Duodenal mucosa (tissue), 2 donors: Measurements from ENCODE around the gene DELE1.
"Not testable (repeated sequence)": the region's sequence is repeated elsewhere in the genome, so short reads cannot be mapped to it uniquely, and the experiment has no call there.

Experiments used
- H3K27ac ChIP-seq: one replicate; pipeline ENCODE4 v1.7.0; 2013; ENCODE audit warnings: low read depth, low read length
- H3K27me3 ChIP-seq, 2 donors: one replicate each; pipeline ENCODE4 v1.7.0; 2013; ENCODE audit warnings: low read length in 2 of 2, control low read depth in 1 of 2; ENCODE audit not compliant: insufficient read depth in 2 of 2, control insufficient read depth in 1 of 2
- H3K36me3 ChIP-seq, 2 donors: one replicate each; pipeline ENCODE4 v1.7.0; 2013; ENCODE audit warnings: low read length in 2 of 2, control low read depth in 1 of 2; ENCODE audit not compliant: insufficient read depth in 2 of 2, control insufficient read depth in 1 of 2
- H3K4me1 ChIP-seq, 2 donors: one replicate each; pipeline ENCODE4 v1.7.0; 2013; ENCODE audit warnings: low read length in 2 of 2, control low read depth in 1 of 2; ENCODE audit not compliant: insufficient read depth in 2 of 2, control insufficient read depth in 1 of 2
- H3K4me3 ChIP-seq, 2 donors: one replicate each; pipeline ENCODE4 v1.7.0; 2013; ENCODE audit warnings: low read length in 2 of 2, low read depth in 1 of 2
- H3K9ac ChIP-seq, 2 donors: one replicate each; pipeline ENCODE4 v1.7.0; 2013; ENCODE audit warnings: low read length in 2 of 2, low read depth in 1 of 2
- H3K9me3 ChIP-seq, 2 donors: one replicate each; pipeline ENCODE4 v1.7.0; 2013; ENCODE audit warnings: low read length in 2 of 2, control low read depth in 1 of 2; ENCODE audit not compliant: control insufficient read depth in 1 of 2

DELE1 gene

GRCh38 chr5:141890429-141890828, 33.2 kb upstream of the DELE1 start:
- H3K4me3 ChIP-seq, H3K9me3 ChIP-seq, H3K27ac ChIP-seq, H3K4me1 ChIP-seq, H3K9ac ChIP-seq, H3K36me3 ChIP-seq, H3K27me3 ChIP-seq: not testable (repeated sequence)

DNA sequence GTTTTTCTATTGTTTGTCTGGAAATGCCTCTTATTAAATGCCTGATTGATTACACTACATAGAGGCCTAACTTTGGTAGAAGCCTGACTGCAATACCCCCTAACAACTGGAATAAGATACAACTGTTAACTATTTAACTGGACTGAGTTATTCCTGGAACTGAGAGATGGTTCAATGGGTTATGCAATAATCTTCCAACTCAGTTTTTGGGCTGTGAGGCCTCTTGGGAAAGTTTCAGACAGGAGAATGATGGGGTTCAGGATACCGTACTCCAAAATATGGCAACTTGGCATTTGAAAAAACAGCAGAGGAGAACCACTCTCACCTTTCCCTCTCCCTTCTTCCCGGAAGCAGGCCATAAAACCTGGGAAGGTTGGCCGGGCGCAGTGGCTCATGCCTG, 26.2 kb upstream of the DELE1 start:
- no peaks in the 10 kb centered on the region for H3K9me3 ChIP-seq
- H3K9ac ChIP-seq = no peak overlapping the region
- H3K36me3 ChIP-seq = no peaks in the 10 kb centered on the region
- H3K27me3 ChIP-seq = peaks cover 0 to 4% of the 10 kb centered on the region in 2 donors
- no peaks in the 10 kb centered on the region for H3K4me1 ChIP-seq
- H3K4me3 ChIP-seq = no peak overlapping the region
- no peak overlapping the region for H3K27ac ChIP-seq

DNA sequence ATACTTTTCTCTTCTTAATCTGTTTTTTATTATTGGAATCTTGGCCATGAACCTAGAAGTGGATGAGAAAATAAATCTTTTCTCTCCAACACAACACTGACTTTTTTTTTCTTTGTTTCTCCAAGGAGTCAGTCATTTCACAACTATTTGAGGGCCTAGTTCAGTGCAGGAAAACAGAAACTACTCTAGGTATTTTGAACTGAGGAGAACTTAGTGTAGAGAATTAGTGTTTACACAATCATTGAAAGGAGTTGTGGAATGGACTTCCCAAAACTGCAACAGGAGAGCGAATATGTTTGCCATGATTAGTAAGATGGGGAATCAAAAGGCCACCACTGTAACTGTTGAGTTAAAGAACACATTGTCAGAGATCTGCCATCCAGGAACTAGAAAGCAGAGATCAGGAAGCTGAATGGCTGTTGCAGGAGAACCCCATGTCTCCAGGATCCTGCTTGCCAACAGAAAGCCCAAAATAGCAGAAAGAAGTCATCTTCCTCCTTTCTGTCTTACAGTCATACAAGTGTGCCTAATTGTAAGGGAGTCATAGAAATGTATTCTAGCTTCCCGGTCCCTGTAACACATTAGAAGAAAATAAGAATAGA, 25.1 kb upstream of the DELE1 start:
- H3K9ac ChIP-seq = no peak overlapping the region
- H3K4me3 ChIP-seq = no peak overlapping the region
- H3K27me3 ChIP-seq = peaks cover 0 to 8% of the 10 kb centered on the region in 2 donors
- H3K27ac ChIP-seq = no peak overlapping the region
- no peaks in the 10 kb centered on the region for H3K4me1 ChIP-seq
- H3K36me3 ChIP-seq = no peaks in the 10 kb centered on the region
- no peaks in the 10 kb centered on the region for H3K9me3 ChIP-seq

DNA sequence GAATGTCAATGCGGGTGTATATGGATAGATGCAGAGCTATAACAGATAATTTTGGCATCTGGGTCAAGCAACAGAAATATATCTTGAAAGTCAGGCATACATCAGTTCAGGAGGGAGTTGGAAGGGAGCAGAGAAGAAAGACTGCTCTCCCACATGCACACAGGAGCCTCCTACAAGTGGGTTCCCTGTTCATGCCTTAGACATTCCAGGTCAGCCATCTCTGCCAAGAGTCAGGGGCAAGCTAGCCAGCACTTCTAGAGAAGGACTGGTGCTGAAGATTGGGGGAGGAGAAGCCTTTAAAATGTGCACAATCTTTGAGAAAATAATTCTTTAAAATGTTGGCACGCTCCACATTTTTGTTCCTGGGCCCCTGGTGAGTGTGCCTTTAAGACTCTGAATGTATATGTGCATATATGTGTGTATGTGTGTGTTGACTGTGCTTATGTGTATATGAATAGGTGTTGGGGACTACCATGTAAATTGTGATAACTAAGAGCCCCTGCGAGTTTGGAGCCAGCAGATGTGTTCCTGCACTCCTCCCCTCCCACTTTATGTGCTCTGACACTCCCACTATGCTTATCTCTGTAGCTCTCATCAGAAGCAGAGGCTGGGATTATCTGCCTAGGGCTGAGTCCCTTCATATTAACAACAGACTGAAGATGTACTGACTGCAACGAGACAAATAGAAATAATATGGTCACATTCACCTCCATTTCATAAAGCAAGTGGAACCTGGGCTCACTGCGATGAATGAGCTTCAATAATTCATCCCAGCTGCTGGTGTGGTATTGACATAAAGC, 21.5 kb upstream of the DELE1 start:
- H3K9me3 ChIP-seq = no peaks in the 10 kb centered on the region
- H3K9ac ChIP-seq = no peak overlapping the region
- H3K4me1 ChIP-seq = no peaks in the 10 kb centered on the region
- H3K4me3 ChIP-seq = no peak overlapping the region
- no peaks in the 10 kb centered on the region for H3K36me3 ChIP-seq
- peaks cover 0 to 8% of the 10 kb centered on the region in 2 donors for H3K27me3 ChIP-seq
- H3K27ac ChIP-seq = no peak overlapping the region

DNA sequence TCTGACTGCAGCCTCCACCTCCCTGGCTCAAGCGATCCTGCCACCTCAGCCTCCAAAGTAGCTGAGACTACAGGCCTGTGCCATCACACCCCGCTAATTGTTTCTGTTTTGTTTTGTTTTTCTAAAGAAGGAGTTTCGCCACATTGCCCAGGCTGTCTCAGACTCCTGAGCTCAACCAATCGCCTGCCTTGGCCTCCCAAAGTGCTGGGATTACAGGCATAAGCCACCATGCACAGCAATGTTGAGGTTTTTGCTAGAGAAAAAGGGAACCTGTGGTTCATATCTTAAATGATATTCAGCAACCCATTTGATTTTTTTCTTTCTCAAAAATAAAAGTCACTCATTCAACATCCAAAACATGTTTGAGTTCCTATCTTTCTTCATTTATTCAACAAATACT, 20.4 kb upstream of the DELE1 start:
- Histone ChIP-seq H3K36me3 (no peaks in the 10 kb centered on the region), H3K9me3 (no peaks in the 10 kb centered on the region), H3K9ac (no peak overlapping the region), H3K27ac (no peak overlapping the region), H3K4me1 (no peaks in the 10 kb centered on the region), H3K27me3 (peaks cover 0 to 8% of the 10 kb centered on the region in 2 donors), H3K4me3 (no peak overlapping the region)

DNA sequence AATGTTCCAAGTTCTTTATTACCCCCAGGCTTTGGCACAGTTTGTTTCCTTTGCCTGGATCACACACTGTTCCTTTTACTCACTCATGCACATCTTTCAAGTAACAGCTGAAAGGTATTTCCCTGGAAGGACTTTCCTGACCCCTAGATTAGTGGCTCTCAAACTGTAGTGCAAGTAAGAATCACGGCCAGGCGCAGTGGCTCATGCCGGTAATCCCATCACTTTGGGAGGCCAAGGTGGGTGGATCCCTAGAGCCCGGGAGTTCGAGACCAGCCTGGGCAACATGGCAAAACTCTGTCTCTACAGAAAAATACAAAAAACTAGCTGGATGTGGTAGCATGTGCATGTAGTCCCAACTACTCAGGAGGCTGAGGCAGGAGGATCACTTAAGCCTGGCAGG, 19.1 kb upstream of the DELE1 start:
- H3K4me1 ChIP-seq = no peaks in the 10 kb centered on the region
- H3K4me3 ChIP-seq = no peak overlapping the region
- H3K27me3 ChIP-seq = peaks cover 0 to 8% of the 10 kb centered on the region in 2 donors
- H3K9ac ChIP-seq = no peak overlapping the region
- H3K36me3 ChIP-seq = no peaks in the 10 kb centered on the region
- H3K9me3 ChIP-seq = no peaks in the 10 kb centered on the region
- no peak overlapping the region for H3K27ac ChIP-seq

- H3K36me3 ChIP-seq = no peaks in the 10 kb centered on the region
- no peaks in the 10 kb centered on the region for H3K4me1 ChIP-seq
- H3K4me3 ChIP-seq = no peak overlapping the region
- H3K9ac ChIP-seq = no peak overlapping the region
- peaks cover 0 to 8% of the 10 kb centered on the region in 2 donors for H3K27me3 ChIP-seq
- H3K9me3 ChIP-seq = no peaks in the 10 kb centered on the region
- H3K27ac ChIP-seq = no peak overlapping the region
Observed at GRCh38 chr5:141906517-141906916, 17.2 kb upstream of the DELE1 start.

GRCh38 chr5:141906972-141907371, 16.7 kb upstream of the DELE1 start:
- no peak overlapping the region for H3K27ac ChIP-seq
- no peak overlapping the region for H3K9ac ChIP-seq
- no peak overlapping the region for H3K4me3 ChIP-seq
- H3K4me1 ChIP-seq = no peaks in the 10 kb centered on the region
- no peaks in the 10 kb centered on the region for H3K9me3 ChIP-seq
- H3K27me3 ChIP-seq = peaks cover 0 to 5% of the 10 kb centered on the region in 2 donors
- H3K36me3 ChIP-seq = no peaks in the 10 kb centered on the region

- Histone ChIP-seq H3K9ac (no peak overlapping the region), H3K27me3 (peaks cover 3 to 9% of the 10 kb centered on the region in 2 donors), H3K4me1 (peaks cover 0 to under 1% of the 10 kb centered on the region in 2 donors), H3K27ac (no peak overlapping the region), H3K4me3 (no peak overlapping the region), H3K36me3 (no peaks in the 10 kb centered on the region), H3K9me3 (no peaks in the 10 kb centered on the region)
Observed at GRCh38 chr5:141908796-141909195, 14.9 kb upstream of the DELE1 start.

GRCh38 chr5:141909212-141909611, 14.5 kb upstream of the DELE1 start:
- Histone ChIP-seq H3K9me3 (no peaks in the 10 kb centered on the region), H3K4me1 (peaks cover 3 to 4% of the 10 kb centered on the region in 2 donors), H3K27ac (no peak overlapping the region), H3K9ac (no peak overlapping the region), H3K36me3 (no peaks in the 10 kb centered on the region), H3K4me3 (no peak overlapping the region), H3K27me3 (peaks cover 3 to 11% of the 10 kb centered on the region in 2 donors)
